Panc1 (cell line): ENCODE results near the gene SUDS3. TPM values are rescaled to one million over a fixed set of nuclear protein-coding genes. Genes with fewer than 3 reads are reported as not detected.
"Not testable (repeated sequence)": the region's sequence is repeated elsewhere in the genome, so short reads cannot be mapped to it uniquely, and the experiment has no call there.

ENCODE experiments used
- ATAC-seq: fragments of 200-7000 bp; cut with Tn5 transposase; 2 replicates; pipeline ENCODE4 v1.9.1; 2020; ENCODE audit warnings: mild to moderate bottlenecking, moderate library complexity
- BruUV-seq: library from RNA; stranded (reverse); fragments of 400-500 nt; replicated peaks from 2 replicates; lab custom pipeline; 2021; lab: Mats Ljungman, UMichigan
- CTCF ChIA-PET: fragments of 300-600 bp; sonication (Branson Sonifier 250); formaldehyde crosslinking; loops from one replicate; lab custom pipeline; 2022; ENCODE audit warnings: antibody characterized with exemption; lab: Charles Lee
- POLR2A ChIA-PET: fragments of 300-600 bp; sonication (Branson Sonifier 250); formaldehyde crosslinking; loops from one replicate; lab custom pipeline; 2022; ENCODE audit warnings: antibody characterized with exemption; lab: Charles Lee
- DNase-seq: peaks from one replicate; pipeline ENCODE4 v3.0.0-alpha.2; 2010; ENCODE audit warnings: low read depth, low spot score
- H3K27ac ChIP-seq: 2 replicates; pipeline ENCODE4 v1.5.1; 2011; ENCODE audit warnings: mild to moderate bottlenecking, low read length, inconsistent platforms
- H3K27me3 ChIP-seq: fragments of 200-500 bp; sonication (Bioruptor generic); 2 replicates; pipeline ENCODE4 v1.6.0; 2014; ENCODE audit warnings: low read length, inconsistent platforms; ENCODE audit not compliant: control insufficient read depth, insufficient read depth
- H3K36me3 ChIP-seq: fragments of 200-500 bp; sonication (Bioruptor generic); 2 replicates; pipeline ENCODE4 v1.5.1; 2014; ENCODE audit warnings: inconsistent platforms, mild to moderate bottlenecking, low read length, moderate library complexity; ENCODE audit not compliant: control insufficient read depth, insufficient read depth
- H3K4me1 ChIP-seq: 2 replicates; pipeline ENCODE4 v1.5.1; 2011; ENCODE audit warnings: inconsistent platforms, mild to moderate bottlenecking, low read length, moderate library complexity; ENCODE audit not compliant: control insufficient read depth, insufficient read depth
- H3K4me3 ChIP-seq, 2 experiments: 2 replicates each; pipeline ENCODE4 v1.5.1; 2011 to 2012; ENCODE audit warnings: low read depth in 2 of 2, low read length in 2 of 2, mild to moderate bottlenecking in 2 of 2, inconsistent platforms in 1 of 2, moderate library complexity in 1 of 2
- H3K9me3 ChIP-seq: fragments of 200-500 bp; sonication (Bioruptor generic); 2 replicates; pipeline ENCODE4 v1.5.1; 2014; ENCODE audit warnings: low read depth, mild to moderate bottlenecking, inconsistent platforms, low read length, moderate library complexity; ENCODE audit not compliant: control insufficient read depth, insufficient read depth
- CTCF ChIP-seq: fragments of 450-650 bp; IDR thresholded peaks from 2 replicates; pipeline ENCODE4 v1.5.1; 2017; ENCODE audit warnings: mild to moderate bottlenecking
- POLR2AphosphoS5 ChIP-seq: IDR thresholded peaks from 2 replicates; pipeline ENCODE4 v1.6.1; 2012; ENCODE audit warnings: mild to moderate bottlenecking, low read depth, low read length, moderate library complexity
- SIN3A ChIP-seq: IDR thresholded peaks from 2 replicates; pipeline ENCODE4 v1.6.1; 2012; ENCODE audit warnings: low read depth, mild to moderate bottlenecking, low read length, moderate library complexity, borderline replicate concordance; ENCODE audit not compliant: insufficient read depth
- TCF7L2 ChIP-seq: IDR thresholded peaks from 2 replicates; pipeline ENCODE4 v1.6.1; 2011; ENCODE audit warnings: mild to moderate bottlenecking, low read depth, low read length, inconsistent platforms
- in situ Hi-C: cut with HindIII; loops from 2 replicates; pipeline ENCODE4 v1.10.0; 2016; ENCODE audit warnings: low sequenced_read_pairs, low pct_unique_long_range_greater_than_20kb
- intact Hi-C: fragments of 100-400 bp; cut with micrococcal nuclease; formaldehyde crosslinking; loops from one replicate; pipeline ENCODE4 v1.10.0; 2022; ENCODE audit not compliant: unreplicated experiment
- total RNA-seq: library from RNA; stranded (reverse); gene quantifications from one replicate; pipeline ENCODE4 v1.2.1, GENCODE V29; 2021; ENCODE audit not compliant: unreplicated experiment
- TF ChIP-seq, protein P1 (sequence below), 2 experiments: IDR thresholded peaks; 2 replicates each; pipeline ENCODE4 v1.6.1; 2011 to 2012; ENCODE audit warnings: low read depth in 2 of 2, control low read depth in 1 of 2, low read length in 1 of 2, mild to moderate bottlenecking in 1 of 2, moderate library complexity in 1 of 2; ENCODE audit not compliant: insufficient read depth in 1 of 2

The SUDS3 gene
- total RNA-seq, 1 experiment from 2014 or later: 37.4 TPM

DNA sequence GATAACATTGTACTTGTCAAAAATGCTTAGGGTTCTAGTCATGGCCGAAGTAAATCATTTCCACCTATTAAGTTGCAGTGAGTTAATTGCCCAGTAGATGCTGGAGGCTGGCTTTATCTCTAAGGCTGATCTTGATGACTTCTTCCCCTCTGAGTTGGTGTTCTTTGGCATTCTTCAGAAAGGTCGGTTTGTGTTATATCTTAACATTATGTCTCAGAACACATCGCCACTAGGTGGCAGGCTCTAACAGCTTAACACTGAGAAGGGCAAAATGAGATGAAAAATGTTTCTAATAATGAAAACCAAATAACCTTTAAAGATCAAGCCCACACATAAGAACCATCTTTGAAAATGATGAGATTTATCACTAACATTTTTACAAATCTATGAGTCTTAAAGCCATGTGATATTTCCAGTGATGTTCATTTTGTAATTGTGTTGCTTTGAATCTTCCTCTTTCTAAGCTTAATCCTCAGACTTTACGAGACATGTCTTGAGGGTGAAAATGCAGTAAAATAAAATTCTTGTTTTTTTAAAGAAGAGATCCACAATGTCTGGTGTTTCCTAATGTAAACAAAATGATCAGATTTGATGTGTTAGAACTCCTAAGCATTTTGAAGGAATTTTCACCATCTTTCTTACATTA, 28.6 kb downstream of the SUDS3 start:
- peak; percentile 82 for TF ChIP-seq CTCF
- TF ChIP-seq SIN3A: no peak
- DNase-seq: peak; percentile 27
- Histone ChIP-seq H3K4me1 (no peaks in the 10 kb centered on the region), H3K9me3 (no peaks in the 10 kb centered on the region), H3K27me3 (no peaks in the 10 kb centered on the region), H3K4me3 (no peak overlapping the region), H3K27ac (no peak overlapping the region), H3K36me3 (peaks cover 16% of the 10 kb centered on the region; the same call in 1 of the 2 replicates)
- no TSS peak for BruUV-seq
- in situ Hi-C loops (no loop called here), intact Hi-C loops (loop anchor here (5.0 kb wide), 1 partner anchor 447 kb away; no protein-coding TSS in a partner anchor)
- peak; percentile 87 for ATAC-seq
- ChIA-PET CTCF (interaction anchor here (0.6 to 1.0 kb wide), 2 partner anchors 283 to 427 kb away, joined by 3 to 5 read pairs; no protein-coding TSS in a partner anchor), POLR2A (no interaction called here)

- H3K9me3 ChIP-seq, BruUV-seq, POLR2A ChIA-PET, H3K4me1 ChIP-seq, H3K4me3 ChIP-seq, CTCF ChIA-PET, in situ Hi-C loops, H3K27ac ChIP-seq, ATAC-seq, H3K27me3 ChIP-seq, DNase-seq: not testable (repeated sequence)
- peaks cover 14% of the 10 kb centered on the region for H3K36me3 ChIP-seq
- intact Hi-C loops: loop anchor here (5.0 kb wide), 1 partner anchor 444 kb away; no protein-coding TSS in a partner anchor
Observed at GRCh38 chr12:118408241-118408640, 31.9 kb downstream of the SUDS3 start.

GRCh38 chr12:118409834-118410233, 33.5 kb downstream of the SUDS3 start:
- Histone ChIP-seq H3K4me3 (no peak overlapping the region), H3K36me3 (peaks cover 16% of the 10 kb centered on the region), H3K9me3 (no peaks in the 10 kb centered on the region), H3K4me1 (no peaks in the 10 kb centered on the region), H3K27me3 (no peaks in the 10 kb centered on the region), H3K27ac (no peak overlapping the region)
- intact Hi-C loops: loop anchor here (5.0 kb wide), 1 partner anchor 442 kb away; no protein-coding TSS in a partner anchor
- in situ Hi-C loops: no loop called here
- DNase-seq: no peak
- CTCF ChIA-PET: no interaction called here
- POLR2A ChIA-PET: no interaction called here
- ATAC-seq: no peak
- no TSS peak for BruUV-seq
- TF ChIP-seq CTCF (no peak), SIN3A (no peak), POLR2AphosphoS5 (no peak), TCF7L2 (no peak)
- TF ChIP-seq, protein P1, sequence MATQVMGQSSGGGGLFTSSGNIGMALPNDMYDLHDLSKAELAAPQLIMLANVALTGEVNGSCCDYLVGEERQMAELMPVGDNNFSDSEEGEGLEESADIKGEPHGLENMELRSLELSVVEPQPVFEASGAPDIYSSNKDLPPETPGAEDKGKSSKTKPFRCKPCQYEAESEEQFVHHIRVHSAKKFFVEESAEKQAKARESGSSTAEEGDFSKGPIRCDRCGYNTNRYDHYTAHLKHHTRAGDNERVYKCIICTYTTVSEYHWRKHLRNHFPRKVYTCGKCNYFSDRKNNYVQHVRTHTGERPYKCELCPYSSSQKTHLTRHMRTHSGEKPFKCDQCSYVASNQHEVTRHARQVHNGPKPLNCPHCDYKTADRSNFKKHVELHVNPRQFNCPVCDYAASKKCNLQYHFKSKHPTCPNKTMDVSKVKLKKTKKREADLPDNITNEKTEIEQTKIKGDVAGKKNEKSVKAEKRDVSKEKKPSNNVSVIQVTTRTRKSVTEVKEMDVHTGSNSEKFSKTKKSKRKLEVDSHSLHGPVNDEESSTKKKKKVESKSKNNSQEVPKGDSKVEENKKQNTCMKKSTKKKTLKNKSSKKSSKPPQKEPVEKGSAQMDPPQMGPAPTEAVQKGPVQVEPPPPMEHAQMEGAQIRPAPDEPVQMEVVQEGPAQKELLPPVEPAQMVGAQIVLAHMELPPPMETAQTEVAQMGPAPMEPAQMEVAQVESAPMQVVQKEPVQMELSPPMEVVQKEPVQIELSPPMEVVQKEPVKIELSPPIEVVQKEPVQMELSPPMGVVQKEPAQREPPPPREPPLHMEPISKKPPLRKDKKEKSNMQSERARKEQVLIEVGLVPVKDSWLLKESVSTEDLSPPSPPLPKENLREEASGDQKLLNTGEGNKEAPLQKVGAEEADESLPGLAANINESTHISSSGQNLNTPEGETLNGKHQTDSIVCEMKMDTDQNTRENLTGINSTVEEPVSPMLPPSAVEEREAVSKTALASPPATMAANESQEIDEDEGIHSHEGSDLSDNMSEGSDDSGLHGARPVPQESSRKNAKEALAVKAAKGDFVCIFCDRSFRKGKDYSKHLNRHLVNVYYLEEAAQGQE (IDR thresholded peaks at IDR 0.05; ENCODE audit: insufficient read depth in 1 of 2, low read depth in 2 of 2, low read length in 1 of 2): no peak
